Inferior parietal cortex (tissue), 1 donor: Measurements from ENCODE around the gene SPECC1.
"Not testable (repeated sequence)": the region's sequence is repeated elsewhere in the genome, so short reads cannot be mapped to it uniquely, and the experiment has no call there.

Source experiments
- DNase-seq: peaks from one replicate; pipeline ENCODE4 v3.0.0-alpha.2; 2016; ENCODE audit errors: extremely low spot score

SPECC1 gene

DNA sequence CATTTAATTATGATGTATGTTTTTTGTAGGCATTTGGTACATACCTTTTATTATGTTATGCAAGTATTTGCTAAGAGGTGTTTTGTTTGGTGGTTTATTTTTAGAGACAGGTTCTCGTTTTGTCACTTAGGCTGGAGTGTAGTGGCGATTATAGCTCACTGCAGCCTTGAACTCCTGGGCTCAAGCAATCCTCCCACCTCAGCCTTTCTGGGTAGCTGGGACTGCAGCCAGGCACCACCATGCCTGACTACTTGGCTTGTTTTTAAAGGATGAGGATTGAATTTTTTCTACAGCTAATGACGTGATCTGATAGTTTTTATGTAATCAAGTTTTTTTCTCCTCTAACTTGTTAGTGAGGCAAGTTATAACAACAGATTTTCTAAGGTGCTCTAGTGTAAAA lies 199.6 kb downstream of the SPECC1 start:
- DNase-seq, result no peak

DNA sequence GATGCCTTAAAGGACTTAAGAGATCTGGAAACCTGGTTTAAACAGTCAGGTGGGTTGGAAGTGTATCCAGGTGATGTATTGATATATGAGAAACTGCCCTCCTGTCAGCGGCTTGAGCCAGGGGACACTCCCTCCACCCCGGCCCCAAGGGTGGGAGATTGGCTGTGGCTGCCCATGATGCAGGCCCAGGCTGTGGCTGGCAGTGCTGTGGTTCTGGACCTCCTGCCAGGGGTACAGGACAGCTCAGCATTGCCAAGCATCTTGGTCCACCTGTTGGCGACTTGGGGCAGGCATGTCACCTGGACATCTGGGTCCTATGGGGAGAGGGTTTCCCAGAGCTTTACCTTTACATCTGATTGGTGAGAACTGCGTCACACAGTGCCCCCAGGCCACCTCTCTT lies 201.0 kb downstream of the SPECC1 start:
- no peak for DNase-seq

DNA sequence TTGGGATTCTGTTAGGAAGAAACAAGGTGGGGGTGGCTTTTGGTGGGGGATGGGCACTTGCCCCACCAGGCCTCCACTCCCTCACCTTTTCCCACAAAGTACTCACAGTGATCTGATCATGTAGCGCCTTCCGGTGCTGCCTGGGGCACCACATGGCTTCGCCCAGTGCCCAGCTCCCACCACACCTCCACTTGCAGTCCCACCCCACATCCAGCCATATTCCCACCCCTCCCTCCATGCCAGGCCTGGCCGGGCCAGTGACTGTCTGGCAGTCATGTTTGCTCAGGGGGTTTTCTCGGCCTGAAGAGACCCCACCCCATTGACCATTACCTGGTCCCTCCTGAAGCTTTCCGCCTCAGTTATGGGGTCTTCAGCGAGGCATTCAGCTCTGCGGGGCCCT lies 201.5 kb downstream of the SPECC1 start:
- DNase-seq, result no peak

DNA sequence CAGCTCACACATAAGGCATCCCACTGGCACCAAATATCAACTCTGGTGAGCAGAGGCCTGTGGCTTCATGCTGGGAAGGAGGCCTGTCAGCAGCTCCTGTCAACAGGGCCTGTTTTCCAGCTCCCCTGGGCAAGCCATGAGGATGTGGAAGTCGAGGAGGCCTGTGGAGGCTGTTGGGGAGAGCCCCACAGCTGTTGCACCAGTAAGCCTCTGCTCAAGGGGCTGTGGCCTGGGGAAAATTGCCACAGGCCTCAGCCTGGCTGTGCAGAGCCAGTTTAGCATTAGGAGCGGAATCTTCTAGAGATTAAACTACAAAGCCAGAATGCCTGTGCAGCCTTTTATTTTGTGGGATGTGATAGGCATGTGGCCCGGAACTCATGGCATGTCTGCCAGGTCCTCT lies 202.1 kb downstream of the SPECC1 start:
- no peak for DNase-seq

DNA sequence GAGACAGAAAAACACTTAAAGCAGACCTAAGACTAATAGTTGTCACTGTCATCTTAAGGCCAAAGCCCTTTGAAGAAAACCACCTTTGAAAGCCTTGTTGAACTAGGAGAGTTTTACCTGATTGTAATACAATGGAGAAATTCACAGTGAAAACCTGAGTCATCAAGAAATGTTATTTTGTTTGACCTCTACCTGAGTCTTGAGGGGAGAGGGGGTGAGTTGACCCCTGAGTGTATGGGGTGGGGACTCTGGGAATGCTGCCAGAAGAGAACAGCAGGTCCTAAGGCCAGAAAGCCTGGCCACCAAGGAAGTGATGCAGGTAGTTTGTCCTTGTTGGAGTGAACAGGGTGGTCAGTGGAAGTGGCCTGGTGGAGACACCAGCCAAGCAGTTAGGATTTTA lies 204.3 kb downstream of the SPECC1 start:
- no peak for DNase-seq

DNA sequence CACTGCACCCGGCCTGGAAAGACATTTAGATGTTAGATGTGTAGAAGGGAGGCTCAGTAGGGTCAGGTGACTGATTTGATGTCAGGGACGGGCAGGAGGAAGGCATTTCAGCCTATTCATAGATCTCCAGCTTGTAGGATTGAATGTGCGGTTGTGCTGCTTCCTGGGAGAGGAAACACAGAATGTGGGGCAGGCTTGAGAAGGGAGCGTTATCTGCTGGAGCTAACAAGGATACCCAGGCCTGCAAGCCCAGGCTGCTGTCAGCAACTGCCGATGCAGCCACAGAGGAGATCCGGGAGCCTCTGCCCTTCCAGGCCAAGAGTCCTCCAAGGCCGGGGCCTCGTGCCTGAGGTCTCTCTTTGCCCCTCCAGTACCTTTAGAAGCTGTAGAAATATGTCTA lies 205.6 kb downstream of the SPECC1 start:
- DNase-seq, result no peak

DNA sequence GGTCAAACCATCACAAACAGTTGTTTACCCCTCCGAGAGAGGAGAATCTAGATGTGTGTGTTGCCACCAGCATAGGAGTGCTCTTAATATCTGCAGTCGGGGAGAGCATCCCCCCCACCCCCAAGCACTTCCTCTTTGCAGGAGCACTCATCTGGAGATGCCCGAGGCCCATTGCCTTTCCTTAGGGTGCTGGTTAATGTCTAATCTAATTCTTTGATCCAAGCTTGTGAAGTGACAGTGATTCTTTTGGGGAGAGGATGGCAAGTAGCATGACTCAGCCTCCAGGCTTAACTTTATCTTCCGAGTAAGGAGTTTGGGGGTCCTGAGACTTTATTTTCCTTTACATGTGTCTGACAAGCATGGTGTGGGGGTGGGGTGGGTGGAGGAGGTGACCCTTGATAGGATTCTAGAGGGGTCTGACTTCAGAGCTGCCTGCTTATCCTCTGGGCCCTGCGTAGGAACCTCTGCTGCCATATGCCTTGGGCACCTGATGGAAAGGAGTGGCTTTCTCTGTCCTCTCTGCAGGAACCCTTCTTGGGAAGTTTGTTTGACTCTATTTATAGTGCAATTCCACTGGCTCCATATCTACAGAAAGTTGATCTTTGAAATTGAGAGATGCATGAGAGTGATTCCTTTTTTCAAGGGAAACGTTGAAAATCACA lies 207.1 kb downstream of the SPECC1 start:
- DNase-seq, result no peak

DNA sequence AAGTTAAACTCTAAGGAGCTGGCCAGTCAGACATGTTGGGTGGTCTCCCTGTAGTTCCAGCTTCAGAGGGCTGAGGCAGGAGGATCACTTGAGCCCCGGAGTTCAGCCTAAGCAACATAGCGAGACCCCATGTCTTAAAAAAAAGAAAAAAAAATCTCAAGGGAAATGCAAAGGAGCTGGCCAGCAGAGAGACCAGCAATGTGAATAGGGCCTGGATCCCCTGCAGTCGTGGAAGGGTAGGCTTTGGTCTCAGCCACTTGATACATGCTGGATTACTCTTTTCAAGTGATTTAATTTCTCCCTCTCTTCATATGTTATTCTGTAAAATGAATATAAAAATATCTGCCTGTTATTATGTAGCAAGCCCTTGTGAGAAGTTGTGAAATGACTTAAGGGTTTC lies 207.7 kb downstream of the SPECC1 start:
- no peak for DNase-seq

DNA sequence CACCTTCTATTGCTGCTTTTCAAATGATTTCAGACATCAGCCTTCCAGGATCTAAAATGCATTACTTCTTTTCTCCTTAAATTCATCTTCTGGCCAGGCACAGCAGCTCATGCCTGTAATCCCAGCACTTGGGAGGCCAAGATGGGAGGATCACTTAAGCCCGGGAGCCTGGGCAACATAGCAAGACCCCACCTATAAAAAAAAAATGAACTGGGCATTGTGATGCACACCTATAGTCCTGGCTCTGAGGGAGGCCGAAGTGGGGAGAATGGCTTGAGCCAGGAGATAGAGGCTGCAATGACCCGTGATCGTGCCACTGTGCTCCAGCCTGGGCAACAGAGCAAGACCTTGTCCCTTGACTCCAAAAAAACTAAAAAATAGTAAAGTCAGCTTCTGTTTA lies 208.5 kb downstream of the SPECC1 start:
- no peak for DNase-seq

DNA sequence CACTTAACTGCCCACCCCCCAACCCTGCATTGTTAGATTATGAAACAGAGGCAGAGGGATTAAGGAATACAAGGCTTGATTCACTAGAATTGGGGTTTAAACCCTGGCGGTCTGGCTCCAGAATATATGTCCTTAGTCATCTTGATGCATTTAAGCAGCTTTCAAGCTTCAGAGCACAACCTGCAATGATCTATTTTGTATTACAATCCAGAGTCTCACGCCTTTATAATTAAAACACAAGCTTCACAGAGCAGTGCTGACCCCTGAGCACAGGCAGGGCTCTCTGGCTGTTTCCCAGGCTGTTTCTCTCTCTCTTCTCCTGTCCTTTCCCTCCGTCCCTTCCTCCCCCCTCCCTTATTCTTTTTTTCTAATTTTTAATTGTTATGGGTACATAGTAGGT lies 209.1 kb downstream of the SPECC1 start:
- no peak for DNase-seq

DNA sequence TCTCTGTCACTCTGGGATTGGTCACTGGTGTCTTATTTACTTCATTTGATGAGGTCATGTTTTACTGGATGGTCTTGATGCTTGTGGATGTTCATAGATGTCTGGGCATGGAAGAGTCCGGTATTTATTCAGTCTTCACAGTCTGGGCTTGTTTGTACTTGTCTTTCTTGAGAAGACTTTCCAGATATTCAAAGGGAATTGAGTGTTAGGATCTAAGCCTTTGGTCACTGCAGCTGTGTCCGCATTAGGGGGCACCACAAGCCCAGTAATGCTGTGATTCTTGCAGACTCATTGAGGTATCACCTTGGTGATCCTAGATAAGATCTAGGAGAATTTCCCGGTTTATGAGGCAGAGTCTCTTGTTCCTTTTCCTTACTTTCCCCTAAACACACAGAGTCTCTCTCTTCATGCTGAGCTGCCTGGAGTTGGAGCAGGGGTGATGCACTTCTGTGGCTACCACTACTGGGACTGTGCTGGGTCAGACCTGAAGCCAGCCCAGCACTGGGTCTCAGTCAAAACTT lies 214.7 kb downstream of the SPECC1 start:
- no peak for DNase-seq

DNA sequence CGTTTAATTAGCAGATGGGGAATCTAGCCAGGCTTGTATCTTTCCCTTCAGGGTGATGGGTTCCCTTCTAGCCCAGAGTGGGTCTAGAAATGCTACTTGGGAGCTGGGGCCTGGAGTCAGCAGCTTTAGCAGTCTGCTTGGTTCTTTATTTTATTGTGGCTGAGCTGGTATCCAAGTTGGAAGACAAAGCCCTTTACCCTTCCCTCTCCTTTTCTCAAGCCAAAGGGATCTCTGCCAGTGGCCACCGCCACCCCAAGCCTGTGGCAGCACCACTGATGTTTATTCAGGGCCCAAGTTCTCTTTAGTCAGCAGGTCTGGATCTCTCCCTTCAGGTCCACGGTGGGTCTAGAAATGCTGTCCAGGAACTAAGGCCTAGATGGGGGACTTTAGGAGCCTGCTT lies 215.2 kb downstream of the SPECC1 start:
- no peak for DNase-seq

DNA sequence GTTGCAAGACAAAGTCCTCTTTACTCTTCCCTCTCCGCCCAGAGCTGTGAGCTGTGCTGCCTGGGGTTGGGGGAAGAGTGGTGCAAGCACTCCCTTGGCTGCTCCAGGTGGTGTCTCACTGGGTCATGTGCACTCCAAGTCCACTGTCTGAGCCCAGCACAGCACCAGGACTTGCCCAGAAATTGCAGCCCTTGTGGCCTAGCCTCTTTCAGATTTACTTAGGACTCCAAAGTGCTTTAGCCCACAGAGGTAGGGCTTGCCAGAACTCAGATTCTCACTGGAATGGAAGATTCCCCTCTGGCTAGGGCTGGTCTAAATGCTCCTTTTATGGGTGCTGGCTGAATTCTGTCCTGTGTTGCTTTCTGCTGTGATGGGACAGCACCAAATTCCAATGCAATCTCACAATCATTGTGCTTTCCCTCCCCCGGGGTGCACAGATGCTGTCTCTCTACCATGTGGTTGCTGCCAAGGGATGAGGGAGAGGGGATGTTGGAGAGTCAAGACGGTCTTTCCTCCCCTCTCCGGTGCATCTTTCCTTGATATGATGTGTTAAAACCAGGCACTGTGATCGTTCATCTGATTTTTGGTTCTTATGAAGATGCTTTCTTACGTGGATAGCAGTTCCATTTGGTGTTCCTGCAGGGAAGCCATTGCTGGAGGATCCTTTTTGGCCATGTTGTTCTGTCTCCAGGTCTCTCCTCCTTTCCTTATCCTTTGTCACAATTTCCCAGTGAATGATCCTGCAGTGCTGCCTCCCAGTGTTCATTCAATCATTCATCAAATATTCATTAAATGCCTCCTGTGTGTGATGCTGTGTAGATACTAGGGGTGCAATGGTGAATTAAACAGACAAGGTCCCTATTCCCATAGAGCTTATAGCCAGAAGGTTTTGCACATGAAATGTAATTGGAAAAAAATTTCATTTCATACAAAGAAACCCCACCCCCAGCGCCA lies 216.3 kb downstream of the SPECC1 start:
- peak; percentile 66 for DNase-seq

DNA sequence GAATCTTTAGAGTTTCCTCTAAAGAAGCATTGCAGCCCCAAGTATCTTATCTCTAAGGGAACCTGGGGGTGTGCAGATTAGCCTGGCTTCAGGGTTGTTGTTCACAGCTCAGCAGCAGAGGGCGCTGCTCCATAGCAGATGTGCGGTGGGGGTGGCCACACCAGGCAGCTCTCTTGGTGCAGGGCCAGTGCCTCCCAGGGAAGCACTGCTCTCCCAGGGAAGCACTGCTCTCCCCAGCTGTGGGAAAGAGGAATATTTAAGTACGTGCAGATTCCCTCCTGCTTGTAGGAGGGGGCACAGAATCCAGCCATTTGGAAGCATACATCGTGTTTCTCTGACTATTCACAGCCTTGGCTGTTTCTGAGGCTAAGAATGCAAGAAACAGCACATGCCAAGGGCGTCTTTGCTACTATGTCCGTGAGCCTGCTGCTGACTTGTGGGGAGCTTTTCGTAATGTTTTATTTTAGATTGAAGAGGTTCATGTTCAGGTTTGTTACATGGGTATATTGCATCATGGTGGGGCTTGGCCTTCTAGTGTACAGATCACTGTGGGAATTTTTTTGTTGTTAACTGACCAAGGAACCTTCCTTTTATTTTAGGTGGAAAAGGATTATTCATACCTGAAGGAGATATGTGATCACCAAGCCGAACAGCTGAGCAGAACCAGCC lies 217.8 kb downstream of the SPECC1 start:
- peak; percentile 91 for DNase-seq

DNA sequence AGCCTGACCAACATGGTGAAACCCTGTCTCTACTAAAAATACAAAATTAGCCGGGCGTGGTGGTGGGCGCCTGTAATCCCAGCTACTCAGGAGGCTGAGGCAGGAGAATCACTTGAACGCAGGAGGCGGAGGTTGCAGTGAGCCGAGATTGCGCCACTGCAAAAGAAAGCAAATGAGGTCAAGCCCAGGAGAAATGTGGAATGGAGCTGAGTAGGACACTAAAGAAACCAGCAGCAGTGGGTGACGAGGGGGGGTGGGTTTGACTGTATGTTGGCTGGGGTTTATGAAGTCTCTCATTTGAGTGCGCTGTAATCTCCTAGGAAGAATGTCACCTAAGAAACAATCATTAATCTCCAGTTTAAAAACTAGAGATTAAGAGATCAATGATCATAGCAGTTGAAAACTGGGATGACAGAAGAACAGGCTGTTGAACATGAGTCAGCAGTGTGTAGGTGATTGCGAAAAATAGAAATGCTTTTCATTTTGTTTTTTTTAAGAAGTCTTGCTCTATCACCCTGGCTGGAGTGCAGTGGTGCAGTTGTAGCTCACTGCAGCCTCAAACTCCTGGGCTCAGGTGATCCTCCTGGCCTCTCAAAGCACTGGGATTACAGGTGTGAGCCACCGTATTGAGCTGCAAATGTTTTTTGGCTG lies 218.7 kb downstream of the SPECC1 start:
- not testable (repeated sequence) for DNase-seq

DNA sequence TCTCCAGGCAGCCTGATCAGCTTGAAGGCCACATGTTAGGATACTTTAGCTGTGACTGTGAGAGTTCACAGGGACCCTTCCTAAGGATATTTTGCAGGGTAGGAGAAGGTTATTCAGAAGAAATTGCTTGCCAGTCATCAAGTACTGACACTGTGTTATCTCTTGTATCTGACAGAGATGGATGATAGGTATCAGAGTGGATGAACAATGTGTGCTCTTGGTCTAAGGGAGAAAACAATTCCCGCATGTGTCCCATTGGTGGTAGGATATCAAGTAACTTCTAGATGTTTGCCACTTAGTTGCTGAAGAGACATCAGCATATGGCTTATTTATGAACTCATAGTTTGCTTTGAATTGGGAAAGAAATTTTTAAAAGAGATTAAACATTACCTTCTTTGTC lies 219.3 kb downstream of the SPECC1 start:
- DNase-seq, result no peak

DNA sequence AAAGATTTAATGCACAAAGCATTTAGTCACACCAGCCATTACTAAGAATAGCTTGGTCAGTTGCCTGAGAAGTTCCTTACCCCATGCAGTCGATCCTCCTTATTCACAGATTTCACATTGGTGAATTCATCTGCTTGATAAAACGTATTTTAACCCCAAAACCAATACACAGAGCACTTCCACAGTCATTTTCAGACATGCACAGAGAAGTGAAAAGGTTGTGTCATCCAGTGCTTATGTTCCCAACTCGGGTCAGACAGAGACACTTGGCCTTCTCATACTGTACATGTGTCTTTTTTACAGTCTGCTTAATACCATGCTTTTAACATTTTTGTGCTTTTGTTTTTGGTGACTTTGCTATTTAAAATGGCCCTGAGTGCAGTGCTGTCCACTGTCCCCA lies 219.7 kb downstream of the SPECC1 start:
- no peak for DNase-seq

DNA sequence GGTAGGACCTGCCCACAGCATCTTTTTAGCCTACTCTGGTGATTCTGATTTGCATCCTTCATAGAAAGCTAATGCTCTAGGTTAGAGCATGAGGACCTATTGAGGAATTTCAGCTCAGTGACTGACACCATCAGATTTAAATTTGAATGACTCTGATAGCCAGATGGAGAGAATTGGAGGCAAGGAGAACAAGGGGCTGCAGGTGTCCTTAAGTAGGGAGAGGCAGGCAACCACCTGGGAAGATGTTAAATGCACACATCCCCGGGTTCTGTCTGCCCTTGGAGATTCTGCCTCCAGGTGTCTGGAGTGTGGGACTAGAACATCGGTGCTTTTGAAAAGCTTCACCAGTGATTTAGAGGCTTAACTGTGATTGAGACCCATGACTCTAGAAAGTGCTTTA lies 221.8 kb downstream of the SPECC1 start:
- no peak for DNase-seq

DNA sequence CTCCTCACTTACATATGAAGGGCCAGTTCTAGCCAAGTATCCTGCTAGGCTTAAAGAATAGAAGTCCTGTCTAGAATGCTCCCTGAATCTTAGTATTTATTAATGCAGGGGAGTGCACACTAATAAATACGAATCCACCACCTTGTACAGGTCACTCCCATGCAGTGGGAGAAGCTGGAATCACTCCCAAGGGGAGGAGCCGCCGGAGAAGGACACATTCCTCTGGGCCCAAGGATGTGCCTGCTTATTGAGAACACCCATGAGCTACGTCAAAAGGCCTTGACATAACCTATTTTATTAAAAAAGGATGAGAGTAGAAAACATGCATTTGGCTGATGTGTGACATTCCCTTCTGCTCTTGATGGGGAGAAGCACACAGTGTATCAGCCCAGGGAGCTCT lies 223.5 kb downstream of the SPECC1 start:
- no peak for DNase-seq

DNA sequence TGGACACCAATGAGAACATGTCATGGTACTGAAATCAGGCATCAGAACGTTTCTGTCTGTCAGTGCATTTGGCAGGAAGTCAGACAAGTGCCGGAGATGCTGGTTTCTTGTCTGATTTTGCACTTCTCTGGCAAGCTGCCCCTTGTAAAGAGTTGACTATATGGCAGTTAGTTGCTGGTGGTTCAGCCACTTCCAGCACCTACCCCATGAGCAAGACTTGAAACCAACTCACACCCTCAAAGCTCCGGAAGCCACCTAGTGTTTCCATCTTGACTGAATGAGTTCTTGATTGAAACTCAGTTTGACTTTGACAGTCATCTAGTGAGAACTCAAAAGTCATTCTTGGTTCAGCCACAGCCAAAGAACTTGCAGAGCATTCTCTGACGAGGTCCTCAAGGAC lies 225.1 kb downstream of the SPECC1 start:
- no peak for DNase-seq

DNA sequence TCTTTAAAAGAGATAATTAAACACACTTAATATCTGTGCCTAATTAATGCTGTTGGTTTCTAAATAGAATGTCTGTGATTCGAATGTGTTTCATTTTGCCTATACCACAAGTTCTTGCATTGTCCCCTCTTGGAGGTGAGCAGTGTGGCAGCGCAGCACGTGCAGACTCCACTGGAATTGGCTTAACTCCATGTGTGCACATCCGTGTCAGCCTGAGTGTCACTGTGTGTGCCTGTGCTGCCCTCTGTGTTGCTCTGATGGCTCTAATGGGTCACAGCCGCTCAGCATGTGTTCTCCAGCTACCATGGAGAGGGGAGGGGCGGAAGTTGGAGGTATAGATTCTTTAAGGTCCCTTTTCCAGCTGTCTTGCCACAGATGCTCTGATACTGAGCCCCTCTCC lies 226.6 kb downstream of the SPECC1 start:
- no peak for DNase-seq
